IMR-90 (cell line): ENCODE results near the gene URI1. TPM values are rescaled to one million over a fixed set of nuclear protein-coding genes. Genes with fewer than 3 reads are reported as not detected.

ENCODE experiments used
- ATAC-seq: fragments of 200-7000 bp; cut with Tn5 transposase; 2 replicates; pipeline ENCODE4 v1.9.1; 2020; ENCODE audit warnings: low read depth, mild to moderate bottlenecking, moderate library complexity
- BruUV-seq: library from RNA; stranded (reverse); fragments of 400-500 nt; replicated peaks from 2 replicates; lab custom pipeline; 2021; lab: Mats Ljungman, UMichigan
- CTCF ChIA-PET: fragments of 300-600 bp; formaldehyde crosslinking; extraction: SDS; loops from one replicate; lab custom pipeline; 2021; ENCODE audit warnings: antibody characterized with exemption; lab: Yijun Ruan, JAX
- POLR2A ChIA-PET: fragments of 300-600 bp; sonication (Branson Sonifier 250); formaldehyde crosslinking; loops from one replicate; lab custom pipeline; 2022; ENCODE audit warnings: antibody characterized with exemption; ENCODE audit not compliant: unreplicated experiment; lab: Charles Lee
- DNase-seq: peaks from one replicate; pipeline ENCODE4 v3.0.0; 2013
- H2AFZ ChIP-seq: replicated peaks from 2 replicates; pipeline ENCODE3; 2013; ENCODE audit warnings: low read length, mild to moderate bottlenecking; ENCODE audit not compliant: poor library complexity
- H2AK5ac ChIP-seq: 2 replicates; pipeline ENCODE4 v1.6.1; 2013; ENCODE audit warnings: low read depth, low read length, inconsistent platforms
- H2AK9ac ChIP-seq: replicated peaks from 2 replicates; pipeline ENCODE3; 2013; ENCODE audit warnings: mild to moderate bottlenecking, low read depth, low read length, moderate library complexity; ENCODE audit not compliant: poor library complexity
- H2BK120ac ChIP-seq: 2 replicates; pipeline ENCODE4 v1.6.1; 2013; ENCODE audit warnings: low read depth, low read length, inconsistent platforms
- H2BK15ac ChIP-seq: 3 replicates; pipeline ENCODE4 v1.6.1; 2013; ENCODE audit warnings: low read depth, low read length, inconsistent platforms
- H2BK20ac ChIP-seq: 2 replicates; pipeline ENCODE4 v1.6.1; 2013; ENCODE audit warnings: low read depth, mild to moderate bottlenecking, inconsistent platforms, low read length, moderate library complexity
- H2BK5ac ChIP-seq: 2 replicates; pipeline ENCODE4 v1.6.1; 2013; ENCODE audit warnings: mild to moderate bottlenecking, low read depth, low read length, inconsistent platforms; ENCODE audit not compliant: poor library complexity, severe bottlenecking
- H3K14ac ChIP-seq: replicated peaks from 2 replicates; pipeline ENCODE4 v1.6.1; 2013; ENCODE audit warnings: low read depth, low read length, inconsistent platforms
- H3K18ac ChIP-seq: 2 replicates; pipeline ENCODE4 v1.6.1; 2013; ENCODE audit warnings: low read depth, low read length, control low read depth
- H3K23ac ChIP-seq: 2 replicates; pipeline ENCODE4 v1.6.1; 2013; ENCODE audit warnings: low read depth, low read length, inconsistent platforms
- H3K27ac ChIP-seq: 2 replicates; pipeline ENCODE4 v1.5.1; 2013; ENCODE audit warnings: mild to moderate bottlenecking, control low read depth, low read length; ENCODE audit not compliant: insufficient read depth
- H3K27me3 ChIP-seq: 2 replicates; pipeline ENCODE4 v1.6.1; 2013; ENCODE audit warnings: low read length; ENCODE audit not compliant: control insufficient read depth, insufficient read depth
- H3K36me3 ChIP-seq: 2 replicates; pipeline ENCODE4 v1.6.1; 2013; ENCODE audit warnings: low read length, mixed read lengths; ENCODE audit not compliant: control insufficient read depth, insufficient read depth
- H3K4ac ChIP-seq: 2 replicates; pipeline ENCODE4 v1.6.1; 2013; ENCODE audit warnings: low read depth, low read length, inconsistent platforms
- H3K4me1 ChIP-seq: 2 replicates; pipeline ENCODE4 v1.6.1; 2013; ENCODE audit warnings: low read length, mixed read lengths; ENCODE audit not compliant: control insufficient read depth, insufficient read depth
- H3K4me2 ChIP-seq: 2 replicates; pipeline ENCODE4 v1.6.1; 2013; ENCODE audit warnings: low read depth, mild to moderate bottlenecking, control low read depth, low read length, moderate library complexity
- H3K4me3 ChIP-seq: 2 replicates; pipeline ENCODE4 v1.5.1; 2013; ENCODE audit warnings: low read depth, mild to moderate bottlenecking, control low read depth, low read length, moderate library complexity; ENCODE audit not compliant: insufficient read depth
- H3K56ac ChIP-seq: 2 replicates; pipeline ENCODE4 v1.6.1; 2013; ENCODE audit warnings: low read length, inconsistent platforms; ENCODE audit not compliant: insufficient read depth; ENCODE audit errors: extremely low read depth
- H3K79me1 ChIP-seq, 2 experiments: 2 replicates each; pipeline ENCODE4 v1.6.1; 2013; ENCODE audit warnings: low read length in 2 of 2, inconsistent platforms in 1 of 2, low read depth in 1 of 2
- H3K9ac ChIP-seq: 2 replicates; pipeline ENCODE4 v1.6.1; 2013; ENCODE audit warnings: low read depth, low read length, control low read depth
- H3K9me1 ChIP-seq: 2 replicates; pipeline ENCODE4 v1.6.1; 2013; ENCODE audit warnings: low read length, inconsistent platforms; ENCODE audit not compliant: insufficient read depth
- H3K9me3 ChIP-seq: 2 replicates; pipeline ENCODE4 v1.6.1; 2013; ENCODE audit warnings: low read length; ENCODE audit not compliant: control insufficient read depth, insufficient read depth
- H4K20me1 ChIP-seq: 2 replicates; pipeline ENCODE4 v1.6.1; 2013; ENCODE audit warnings: low read length, inconsistent platforms; ENCODE audit not compliant: insufficient read depth
- H4K5ac ChIP-seq: 2 replicates; pipeline ENCODE4 v1.6.1; 2013; ENCODE audit warnings: mild to moderate bottlenecking, low read depth, low read length, control low read depth
- H4K8ac ChIP-seq, 2 experiments: 2 replicates each; pipeline ENCODE4 v1.6.1; 2013; ENCODE audit warnings: low read depth in 2 of 2, low read length in 2 of 2, control low read depth in 1 of 2, inconsistent platforms in 1 of 2
- H4K91ac ChIP-seq: 2 replicates; pipeline ENCODE4 v1.6.1; 2013; ENCODE audit warnings: low read depth, low read length, inconsistent platforms; ENCODE audit not compliant: insufficient read depth
- BHLHE40 ChIP-seq: fragments of 150-350 bp; IDR thresholded peaks from 2 replicates; pipeline ENCODE4 v1.6.1; 2016; ENCODE audit warnings: mild to moderate bottlenecking, low read depth, low read length
- CEBPB ChIP-seq: IDR thresholded peaks from 2 replicates; pipeline ENCODE4 v1.6.1; 2012; ENCODE audit warnings: low read depth, low read length, improper control_type of control experiment
- CHD1 ChIP-seq: IDR thresholded peaks from 2 replicates; pipeline ENCODE4 v1.6.1; 2012; ENCODE audit warnings: low read depth, low read length, improper control_type of control experiment
- CTCF ChIP-seq: conservative IDR thresholded peaks from 2 replicates; pipeline ENCODE4 v1.5.1; 2012; ENCODE audit warnings: mild to moderate bottlenecking, low read depth, low read length, improper control_type of control experiment
- FOS ChIP-seq: fragments of 150-350 bp; IDR thresholded peaks from 2 replicates; pipeline ENCODE4 v1.6.1; 2016; ENCODE audit warnings: low read depth, low read length
- MAFK ChIP-seq: IDR thresholded peaks from 2 replicates; pipeline ENCODE4 v1.6.1; 2012; ENCODE audit warnings: low read depth, low read length, improper control_type of control experiment
- MAZ ChIP-seq: IDR thresholded peaks from 2 replicates; pipeline ENCODE4 v1.6.1; 2012; ENCODE audit warnings: low read depth, mild to moderate bottlenecking, low read length, improper control_type of control experiment, moderate library complexity, borderline replicate concordance
- MXI1 ChIP-seq: IDR thresholded peaks from 2 replicates; pipeline ENCODE4 v1.6.1; 2012; ENCODE audit warnings: low read depth, mild to moderate bottlenecking, low read length, moderate library complexity, borderline replicate concordance
- NFE2L2 ChIP-seq: fragments of 150-350 bp; IDR thresholded peaks from 2 replicates; pipeline ENCODE4 v1.6.1; 2016; ENCODE audit warnings: low read depth, mild to moderate bottlenecking, low read length
- POLR2A ChIP-seq: IDR thresholded peaks from 2 replicates; pipeline ENCODE4 v1.6.1; 2012; ENCODE audit warnings: mild to moderate bottlenecking, low read depth, low read length
- RAD21 ChIP-seq: IDR thresholded peaks from 2 replicates; pipeline ENCODE4 v1.6.1; 2012; ENCODE audit warnings: low read length, improper control_type of control experiment
- RCOR1 ChIP-seq: IDR thresholded peaks from 2 replicates; pipeline ENCODE4 v1.6.1; 2012; ENCODE audit warnings: mild to moderate bottlenecking, low read length, improper control_type of control experiment; ENCODE audit not compliant: insufficient replicate concordance
- RFX5 ChIP-seq: IDR thresholded peaks from 2 replicates; pipeline ENCODE4 v1.8.0; 2012; ENCODE audit warnings: low read depth, mild to moderate bottlenecking, low read length, moderate library complexity
- SMC3 ChIP-seq: fragments of 150-350 bp; IDR thresholded peaks from 2 replicates; pipeline ENCODE4 v1.6.1; 2016; ENCODE audit warnings: low read depth, mild to moderate bottlenecking, antibody characterized with exemption, low read length, moderate library complexity
- USF2 ChIP-seq: fragments of 150-350 bp; IDR thresholded peaks from 2 replicates; pipeline ENCODE4 v1.6.1; 2017; ENCODE audit warnings: mild to moderate bottlenecking, antibody characterized with exemption, low read length, low read depth
- WGBS, 2 experiments: methylation state at CpG; one replicate each; pipeline versions ENCODE4 v1.1.5 to v1.1.7; 2013; ENCODE audit warnings: missing lambda C conversion rate in 2 of 2; ENCODE audit not compliant: insufficient read length in 1 of 2; ENCODE audit errors: extremely low coverage in 2 of 2; 5-methylcytosine and 5-hydroxymethylcytosine counted together
- dilution Hi-C: fragments of 300-500 bp; cut with HindIII; formaldehyde crosslinking; loops from one replicate; pipeline ENCODE4 v1.14.3; 2018; ENCODE audit warnings: low sequenced_read_pairs; ENCODE audit not compliant: unreplicated experiment
- in situ Hi-C: fragments of 300-500 bp; cut with MboI; formaldehyde crosslinking; loops from 3 replicates; pipeline ENCODE4 v1.14.3; 2019; ENCODE audit warnings: low sequenced_read_pairs, inconsistent platforms, mixed read lengths
- intact Hi-C: fragments of 100-400 bp; cut with micrococcal nuclease; formaldehyde crosslinking; loops from 2 replicates; pipeline ENCODE4 v1.10.0; 2022
- polyA plus RNA-seq, 3 experiments: library from polyadenylated mRNA; depleted of rRNA; stranded (reverse); fragments of >200 nt; gene quantifications; 2 replicates each; pipeline ENCODE4 v1.2.3, GENCODE V29; 2012; ENCODE audit warnings: low replicate concordance in 1 of 3
- total RNA-seq: library from RNA; depleted of rRNA; stranded (reverse); fragments of >200 nt; gene quantifications from 2 replicates; pipeline ENCODE4 v1.2.3, GENCODE V29; 2012
- TF ChIP-seq, protein P1 (sequence below): fragments of 150-350 bp; IDR thresholded peaks from 2 replicates; pipeline ENCODE4 v1.6.1; 2016; ENCODE audit warnings: low read depth, mild to moderate bottlenecking, low read length, moderate library complexity, borderline replicate concordance

URI1 gene
- total and polyA plus RNA-seq, 2 of the 4 experiments (the other 2 are of a cell fraction): 43.2 to 45.3 TPM

DNA sequence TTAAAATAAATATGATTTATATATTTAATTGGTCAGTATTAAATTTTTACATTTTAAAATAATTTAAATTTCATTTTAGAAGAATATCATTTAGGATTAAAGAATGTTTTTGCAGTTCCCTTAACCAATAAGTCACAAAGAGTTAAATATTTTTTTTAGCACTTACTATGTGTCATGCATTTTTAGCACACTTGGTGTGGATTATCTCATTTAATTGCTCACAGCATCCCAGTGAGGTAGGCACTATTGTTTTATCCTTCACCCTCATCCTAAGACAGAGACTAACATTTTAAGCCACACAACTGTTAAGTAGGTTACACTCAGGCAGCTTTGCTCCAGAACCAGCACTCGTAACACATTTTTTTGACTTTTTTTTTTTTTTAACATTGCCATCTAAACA lies 78.2 kb downstream of the URI1 start:
- no peak overlapping the region for H3K27ac ChIP-seq
- ATAC-seq: no peak
- no peaks in the 10 kb centered on the region for H3K9me1 ChIP-seq
- H3K23ac ChIP-seq: no peak overlapping the region
- no peak overlapping the region for H3K56ac ChIP-seq
- H4K8ac ChIP-seq: no peak overlapping the region
- in situ Hi-C loops (no loop called here), dilution Hi-C loops (no loop called here), intact Hi-C loops (no loop called here)
- CTCF ChIA-PET: interaction anchor here (0.6 to 1.7 kb wide), 2 partner anchors 112 to 304 kb away, joined by 3 to 6 read pairs; no protein-coding TSS in a partner anchor
- H3K79me1 ChIP-seq: peaks cover 0 to 4% of the 10 kb centered on the region in 2 experiments; a peak in 1 of 4 replicates
- TF ChIP-seq MAFK: no peak
- TF ChIP-seq CEBPB: no peak
- no peak for TF ChIP-seq RFX5
- no peak for TF ChIP-seq MAZ
- TF ChIP-seq SMC3: no peak
- TF ChIP-seq CHD1: no peak
- TF ChIP-seq FOS: no peak
- TF ChIP-seq, protein P1, sequence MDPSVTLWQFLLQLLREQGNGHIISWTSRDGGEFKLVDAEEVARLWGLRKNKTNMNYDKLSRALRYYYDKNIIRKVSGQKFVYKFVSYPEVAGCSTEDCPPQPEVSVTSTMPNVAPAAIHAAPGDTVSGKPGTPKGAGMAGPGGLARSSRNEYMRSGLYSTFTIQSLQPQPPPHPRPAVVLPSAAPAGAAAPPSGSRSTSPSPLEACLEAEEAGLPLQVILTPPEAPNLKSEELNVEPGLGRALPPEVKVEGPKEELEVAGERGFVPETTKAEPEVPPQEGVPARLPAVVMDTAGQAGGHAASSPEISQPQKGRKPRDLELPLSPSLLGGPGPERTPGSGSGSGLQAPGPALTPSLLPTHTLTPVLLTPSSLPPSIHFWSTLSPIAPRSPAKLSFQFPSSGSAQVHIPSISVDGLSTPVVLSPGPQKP: no peak
- TF ChIP-seq RAD21: no peak
- TF ChIP-seq NFE2L2: no peak
- no peak for TF ChIP-seq RCOR1
- no peak for TF ChIP-seq MXI1
- TF ChIP-seq POLR2A: no peak
- TF ChIP-seq CTCF: no peak
- TF ChIP-seq BHLHE40: no peak
- no peak for TF ChIP-seq USF2
- no CpG with 5 or more reads among the region's 1 CpG for WGBS, 2 experiments
- H2BK20ac ChIP-seq: no peak overlapping the region
- no peaks in the 10 kb centered on the region for H4K20me1 ChIP-seq
- H2AK9ac ChIP-seq: no peak overlapping the region
- H3K4me3 ChIP-seq: no peak overlapping the region
- no peak overlapping the region for H4K5ac ChIP-seq
- H3K18ac ChIP-seq: no peak overlapping the region
- no peak overlapping the region for H2BK5ac ChIP-seq
- DNase-seq: no peak
- H2AK5ac ChIP-seq: no peak overlapping the region
- H2BK15ac ChIP-seq: no peak overlapping the region
- no peaks in the 10 kb centered on the region for H3K4me1 ChIP-seq
- H2AFZ ChIP-seq: no peak overlapping the region
- no TSS peak for BruUV-seq
- no peak overlapping the region for H3K9ac ChIP-seq
- H2BK120ac ChIP-seq: no peak overlapping the region
- H3K4ac ChIP-seq: no peak overlapping the region
- no peaks in the 10 kb centered on the region; the same call in 1 of the 2 replicates for H3K36me3 ChIP-seq
- no peak overlapping the region for H3K4me2 ChIP-seq
- no peak overlapping the region for H4K91ac ChIP-seq
- no peaks in the 10 kb centered on the region for H3K27me3 ChIP-seq
- H3K9me3 ChIP-seq: no peaks in the 10 kb centered on the region
- POLR2A ChIA-PET: no interaction called here
- H3K14ac ChIP-seq: no peak overlapping the region
